GM12892 (cell line): ENCODE results near the gene UBE2L3.
"Not testable (repeated sequence)": the region's sequence is repeated elsewhere in the genome, so short reads cannot be mapped to it uniquely, and the experiment has no call there.

Experiments used
- DNase-seq: peaks from one replicate; pipeline ENCODE4 v3.0.0; 2011; ENCODE audit not compliant: insufficient read length
- FAIRE-seq: peaks from 2 replicates; lab custom pipeline; 2011; peaks lifted over from hg19 to GRCh38; lab: Jason Lieb, UNC
- POLR2A ChIP-seq: IDR thresholded peaks from 2 replicates; pipeline ENCODE4 v1.6.1; 2011; ENCODE audit warnings: low read depth, low read length, control low read depth
- POLR2AphosphoS5 ChIP-seq: IDR thresholded peaks from 2 replicates; pipeline ENCODE4 v1.6.1; 2011; ENCODE audit warnings: low read depth, low read length, control low read depth
- TAF1 ChIP-seq: IDR thresholded peaks from 2 replicates; pipeline ENCODE4 v1.6.1; 2011; ENCODE audit warnings: low read depth, mild to moderate bottlenecking, control low read depth, low read length, borderline replicate concordance

UBE2L3 gene

GRCh38 chr22:21582801-21583740, 15.6 kb downstream of the UBE2L3 start:
- FAIRE-seq = no peak
- TF ChIP-seq TAF1 (no peak), POLR2AphosphoS5 (0 out of 2 replicates have a peak, but pooled peaks have one; percentile 44), POLR2A (no peak)
- no peak for DNase-seq

GRCh38 chr22:21585389-21585788, 17.9 kb downstream of the UBE2L3 start:
- no peak for FAIRE-seq
- TF ChIP-seq TAF1 = no peak
- no peak for TF ChIP-seq POLR2AphosphoS5
- TF ChIP-seq POLR2A = no peak
- no peak for DNase-seq

DNA sequence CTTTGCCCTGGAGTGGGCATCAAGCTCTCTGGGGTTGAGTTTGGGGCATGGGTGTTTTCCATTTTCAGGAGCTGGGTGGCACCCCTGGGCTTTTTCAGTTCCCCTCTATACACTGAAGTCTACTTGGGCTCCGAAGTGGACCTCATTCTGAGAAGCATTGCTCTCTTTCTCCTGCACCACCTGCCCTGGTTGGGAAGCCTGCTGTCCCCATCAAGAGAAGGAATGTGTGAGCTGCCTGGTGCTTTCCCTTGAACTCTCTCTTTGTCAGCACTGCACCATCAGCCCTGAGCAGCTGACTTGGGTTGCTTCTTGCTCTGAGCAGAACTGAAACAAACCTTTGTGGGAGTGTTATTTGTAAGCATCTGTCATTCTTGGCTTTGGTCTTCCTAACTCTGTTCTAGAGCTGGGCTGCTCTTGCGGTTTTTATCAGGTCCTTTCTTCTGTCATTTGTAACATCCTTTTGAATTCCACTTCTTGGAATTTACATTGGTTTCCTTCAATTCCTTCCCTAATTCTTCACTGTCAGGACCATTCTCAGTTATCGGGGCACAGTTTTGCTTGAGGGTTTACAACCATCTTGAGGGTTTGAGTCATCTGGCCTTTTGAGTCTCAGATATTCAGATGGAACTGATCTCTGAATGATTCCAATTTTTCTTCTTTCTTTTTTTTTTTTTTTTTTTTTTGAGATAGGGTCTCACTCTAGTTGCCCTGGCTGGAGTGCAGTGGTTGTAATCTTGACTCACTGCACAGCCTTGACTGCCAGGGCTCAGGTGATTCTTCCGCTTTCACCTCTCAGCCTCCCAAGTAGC, 20.5 kb downstream of the UBE2L3 start:
- FAIRE-seq (peak; percentile 93), DNase-seq (peak; percentile 61)
- TF ChIP-seq POLR2AphosphoS5 (no peak), TAF1 (no peak), POLR2A (no peak)

- FAIRE-seq = no peak
- DNase-seq = no peak
- no peak for TF ChIP-seq POLR2AphosphoS5
- no peak for TF ChIP-seq TAF1
- no peak for TF ChIP-seq POLR2A
Observed at GRCh38 chr22:21589396-21589795, 21.9 kb downstream of the UBE2L3 start.

- TF ChIP-seq POLR2A (no peak), POLR2AphosphoS5 (no peak), TAF1 (no peak)
- DNase-seq (no peak), FAIRE-seq (no peak)
Observed at GRCh38 chr22:21590809-21591641, 23.5 kb downstream of the UBE2L3 start.

DNA sequence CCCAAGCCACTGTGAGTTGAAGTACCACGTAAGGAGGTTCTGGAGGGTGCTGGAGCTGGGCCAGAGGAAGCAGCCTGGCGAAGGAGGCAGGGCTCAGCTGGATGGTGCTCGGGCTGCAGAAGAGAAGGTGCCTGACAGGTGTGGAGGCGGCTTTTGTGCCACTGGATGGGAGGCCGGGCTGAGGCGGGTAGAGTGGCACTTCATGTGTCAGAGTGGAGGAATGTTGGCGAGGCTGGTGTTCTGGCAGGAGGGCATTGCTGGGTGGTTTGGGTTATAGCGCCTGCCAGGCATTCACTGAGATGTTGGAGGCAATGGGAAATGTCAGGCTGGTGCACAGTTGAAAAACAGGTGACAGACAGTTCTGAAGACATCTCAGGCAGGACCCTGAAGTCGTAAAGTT, 24.2 kb downstream of the UBE2L3 start:
- no peak for TF ChIP-seq TAF1
- TF ChIP-seq POLR2AphosphoS5 = no peak
- TF ChIP-seq POLR2A = no peak
- no peak for FAIRE-seq
- DNase-seq = no peak

GRCh38 chr22:21592422-21592821, 24.9 kb downstream of the UBE2L3 start:
- FAIRE-seq (no peak), DNase-seq (no peak)
- TF ChIP-seq POLR2AphosphoS5 (no peak), POLR2A (no peak), TAF1 (no peak)

GRCh38 chr22:21593406-21594232, 26.1 kb downstream of the UBE2L3 start:
- no peak for DNase-seq
- no peak for FAIRE-seq
- TF ChIP-seq POLR2AphosphoS5 = no peak
- TF ChIP-seq TAF1 = no peak

GRCh38 chr22:21594865-21595452, 27.4 kb downstream of the UBE2L3 start:
- DNase-seq (no peak), FAIRE-seq (no peak)
- no peak for TF ChIP-seq TAF1
- no peak for TF ChIP-seq POLR2A
- TF ChIP-seq POLR2AphosphoS5 = no peak

DNA sequence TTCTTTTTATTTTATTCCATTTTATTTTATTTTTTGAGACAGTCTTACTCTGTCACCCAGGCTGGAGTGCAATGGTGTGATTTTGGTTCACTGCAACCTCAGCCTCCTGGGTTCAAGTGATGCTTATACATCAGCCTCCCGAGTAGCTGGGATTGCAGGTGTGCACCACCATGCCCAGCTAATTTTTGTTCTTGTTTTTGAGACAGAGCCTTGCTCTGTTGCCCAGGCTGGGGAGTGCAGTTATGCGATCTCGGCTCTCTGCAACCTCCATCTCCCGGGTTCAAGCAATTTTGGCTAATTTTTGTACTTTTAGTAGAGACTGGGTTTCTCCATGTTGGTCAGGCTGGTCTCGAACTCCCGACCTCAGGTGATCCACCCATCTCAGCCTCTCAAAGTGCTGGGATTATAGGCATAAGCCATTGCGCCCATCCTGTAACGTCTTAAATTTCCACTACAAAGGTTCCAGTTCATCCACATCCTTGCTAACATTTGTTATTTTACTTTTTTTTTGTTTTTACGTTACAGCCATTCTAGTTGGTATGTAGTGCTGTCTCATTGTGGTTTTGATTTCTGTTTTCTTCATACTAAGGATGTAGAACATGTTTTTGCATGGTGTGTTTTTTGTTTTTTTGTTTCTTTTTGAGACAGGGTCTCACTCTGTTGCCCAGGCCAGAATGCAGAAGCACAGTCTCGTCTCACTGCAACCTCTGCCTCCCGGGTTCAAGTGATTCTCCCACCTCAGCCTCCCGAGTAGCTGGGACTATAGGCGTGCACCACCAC, 29.0 kb downstream of the UBE2L3 start:
- FAIRE-seq, DNase-seq: not testable (repeated sequence)
